Measurements from ENCODE around the gene OR6B3. TPM values are rescaled to one million over a fixed set of nuclear protein-coding genes. Genes with fewer than 3 reads are reported as not detected.

The OR6B3 gene
- total RNA-seq, 2 donors from 2014 or later, result not detected

- WGBS, result 45% methylated on average over 1 of the region's 1 CpG
- Histone ChIP-seq H3K27me3 (replicated peaks; ENCODE audit: insufficient read depth) (no peaks in the 10 kb centered on the region), H3K4me1 (replicated peaks) (no peaks in the 10 kb centered on the region), H3K4me3 (no peak overlapping the region), H3K9me3 (no peaks in the 10 kb centered on the region), H3K36me3 (no peaks in the 10 kb centered on the region), H3K27ac (no peak overlapping the region)
- intact Hi-C loops (cut with DNase I), result no loop called here
- DNase-seq (ENCODE audit: low spot score), result no peak
- TF ChIP-seq POLR2AphosphoS5 (IDR thresholded peaks at IDR 0.05) (no peak), CTCF (IDR thresholded peaks at IDR 0.05) (no peak), POLR2A (IDR thresholded peaks at IDR 0.05) (no peak)
Observed at GRCh38 chr2:240069829-240070228, 16.5 kb upstream of the OR6B3 start.

GRCh38 chr2:240068193-240068592 lies 14.9 kb upstream of the OR6B3 start:
- intact Hi-C loops (cut with DNase I), result no loop called here
- no peak for DNase-seq (ENCODE audit: low spot score)
- no peak overlapping the region for H3K4me3 ChIP-seq
- H3K4me1 ChIP-seq (replicated peaks), result no peaks in the 10 kb centered on the region
- no peaks in the 10 kb centered on the region for H3K36me3 ChIP-seq
- no peaks in the 10 kb centered on the region for H3K27me3 ChIP-seq (replicated peaks; ENCODE audit: insufficient read depth)
- 100% methylated on average over 1 of the region's 1 CpG for WGBS
- TF ChIP-seq POLR2A (IDR thresholded peaks at IDR 0.05) (no peak), CTCF (IDR thresholded peaks at IDR 0.05) (no peak), POLR2AphosphoS5 (IDR thresholded peaks at IDR 0.05) (no peak)
- no peaks in the 10 kb centered on the region for H3K9me3 ChIP-seq
- no peak overlapping the region for H3K27ac ChIP-seq

- no peaks in the 10 kb centered on the region for H3K36me3 ChIP-seq
- WGBS, result 60% methylated on average over 5 of the region's 5 CpGs
- H3K4me3 ChIP-seq, result no peak overlapping the region
- H3K27me3 ChIP-seq (replicated peaks; ENCODE audit: insufficient read depth), result no peaks in the 10 kb centered on the region
- no peaks in the 10 kb centered on the region for H3K9me3 ChIP-seq
- intact Hi-C loops (cut with DNase I), result no loop called here
- no peak for DNase-seq (ENCODE audit: low spot score)
- no peak for TF ChIP-seq CTCF (IDR thresholded peaks at IDR 0.05)
- no peak for TF ChIP-seq POLR2A (IDR thresholded peaks at IDR 0.05)
- TF ChIP-seq POLR2AphosphoS5 (IDR thresholded peaks at IDR 0.05), result no peak
- H3K27ac ChIP-seq, result no peak overlapping the region
- no peaks in the 10 kb centered on the region for H3K4me1 ChIP-seq (replicated peaks)
Observed at GRCh38 chr2:240066489-240066888, 13.2 kb upstream of the OR6B3 start.

- H3K4me3 ChIP-seq, result no peak overlapping the region
- no peaks in the 10 kb centered on the region for H3K9me3 ChIP-seq
- H3K36me3 ChIP-seq, result no peaks in the 10 kb centered on the region
- no peak overlapping the region for H3K27ac ChIP-seq
- DNase-seq (ENCODE audit: low spot score), result no peak
- WGBS, result 87% methylated on average over 4 of the region's 4 CpGs
- H3K4me1 ChIP-seq (replicated peaks), result no peaks in the 10 kb centered on the region
- H3K27me3 ChIP-seq (replicated peaks; ENCODE audit: insufficient read depth), result no peaks in the 10 kb centered on the region
- intact Hi-C loops (cut with DNase I), result no loop called here
- TF ChIP-seq CTCF (IDR thresholded peaks at IDR 0.05) (no peak), POLR2A (IDR thresholded peaks at IDR 0.05) (no peak), POLR2AphosphoS5 (IDR thresholded peaks at IDR 0.05) (no peak)
Observed at GRCh38 chr2:240064898-240065297, 11.6 kb upstream of the OR6B3 start.

- WGBS, result 42% methylated on average over 4 of the region's 4 CpGs
- Histone ChIP-seq H3K9me3 (no peaks in the 10 kb centered on the region), H3K4me3 (no peak overlapping the region), H3K4me1 (replicated peaks) (no peaks in the 10 kb centered on the region), H3K27me3 (replicated peaks; ENCODE audit: insufficient read depth) (no peaks in the 10 kb centered on the region), H3K27ac (no peak overlapping the region), H3K36me3 (no peaks in the 10 kb centered on the region)
- DNase-seq (ENCODE audit: low spot score), result peak; percentile 26
- no peak for TF ChIP-seq POLR2A (IDR thresholded peaks at IDR 0.05)
- TF ChIP-seq CTCF (IDR thresholded peaks at IDR 0.05), result peak in 3 of 4 experiments; percentile 55 to 79 (median 68)
- peak; percentile 28 for TF ChIP-seq POLR2AphosphoS5 (IDR thresholded peaks at IDR 0.05)
- intact Hi-C loops (cut with DNase I), result loop anchor here (2.0 kb wide), 1 partner anchor 84 kb away; no protein-coding TSS in a partner anchor
Observed at GRCh38 chr2:240060977-240061591, 7.8 kb upstream of the OR6B3 start.

Data from prostate gland (tissue), 2 donors.